Amniotic epithelial cell (primary cell): ENCODE data around the gene DOK1.

Source experiments
- DNase-seq: peaks from one replicate; pipeline ENCODE4 v3.0.0-alpha.2; 2010; ENCODE audit warnings: low read depth

The DOK1 gene

GRCh38 chr2:74553892-74554819 is at the start of gene DOK1, which contains the start of gene LOXL3:
TSS of gene DOK1 (plus strand) at chr2:74554720. CDS start at chr2:74554755, 35 bp downstream.
TSS of gene LOXL3 (minus strand) at chr2:74553942. CDS start at chr2:74552634, 1,308 bp downstream.
- peak; percentile 91 for DNase-seq

GRCh38 chr2:74505448-74506246 is 48.9 kb upstream of the DOK1 start:
- no peak for DNase-seq

- peak; percentile 95 for DNase-seq
Measured at GRCh38 chr2:74507145-74507925, 47.2 kb upstream of the DOK1 start, which contains the start of gene PCGF1. TSS of gene PCGF1 (minus strand) at chr2:74507695. CDS start at chr2:74507668, 27 bp downstream.

GRCh38 chr2:74507926-74508520 is 46.5 kb upstream of the DOK1 start:
- no peak for DNase-seq

- DNase-seq = no peak
Measured at GRCh38 chr2:74510272-74510671, 44.2 kb upstream of the DOK1 start.

- no peak for DNase-seq
Measured at GRCh38 chr2:74511104-74511989, 43.2 kb upstream of the DOK1 start.

GRCh38 chr2:74512744-74513604 is 41.5 kb upstream of the DOK1 start:
- DNase-seq = no peak

GRCh38 chr2:74513605-74514367 is 40.7 kb upstream of the DOK1 start:
- DNase-seq = no peak

GRCh38 chr2:74514368-74515270 is 39.9 kb upstream of the DOK1 start, which contains the start of gene TLX2:
TSS of gene TLX2 (plus strand) at chr2:74514450. CDS start at chr2:74514807, 357 bp downstream.
- DNase-seq = no peak

- no peak for DNase-seq
Measured at GRCh38 chr2:74515271-74515980, 39.1 kb upstream of the DOK1 start.

- peak; percentile 22 for DNase-seq
Measured at GRCh38 chr2:74515981-74516633, 38.4 kb upstream of the DOK1 start.

GRCh38 chr2:74516650-74517049 is 37.9 kb upstream of the DOK1 start:
- no peak for DNase-seq

- DNase-seq = no peak
Measured at GRCh38 chr2:74522516-74522915, 32.0 kb upstream of the DOK1 start.

- no peak for DNase-seq
Measured at GRCh38 chr2:74524005-74524404, 30.5 kb upstream of the DOK1 start.

GRCh38 chr2:74524955-74525716 is 29.4 kb upstream of the DOK1 start:
- no peak for DNase-seq
